ENCODE results near the gene ERFL. TPM values are rescaled to one million over a fixed set of nuclear protein-coding genes. Genes with fewer than 3 reads are reported as not detected.

ERFL gene
- total and polyA plus RNA-seq, 2 of the 8 experiments (the other 6 are each of a cell fraction or from before 2014, with no cell fraction given): 0.12 TPM; not detected in 1

GRCh38 chr19:41868989-41869300 is 59.3 kb downstream of the ERFL start:
- Histone ChIP-seq H2BK120ac (replicated peaks; ENCODE audit: low read depth, low read length) (no peak overlapping the region), H3K27me3 (replicated peaks in 1 of 4; ENCODE audit: control insufficient read depth in 3 of 4, extremely low read depth in 1 of 4, insufficient read depth in 3 of 4, low read length in 3 of 4) (no peaks in the 10 kb centered on the region), H3K4ac (replicated peaks; ENCODE audit: insufficient read length, low read depth, low read length) (no peak overlapping the region), H3K36me3 (ENCODE audit: control insufficient read depth in 2 of 4, insufficient read depth in 4 of 4, low read length in 3 of 4) (peaks cover 43 to 76% (median 66%) of the 10 kb centered on the region in 4 experiments), H3K18ac (ENCODE audit: extremely low read depth, low read length) (no peak overlapping the region), H3K79me2 (ENCODE audit: control insufficient read depth in 1 of 2, insufficient read depth in 2 of 2, low read length in 2 of 2) (peaks cover 0 to 37% of the 10 kb centered on the region in 2 experiments; a peak in 3 of 4 replicates), H4K8ac (ENCODE audit: extremely low read depth, insufficient read depth, low read length) (no peak overlapping the region), H2AK5ac (ENCODE audit: low read depth, low read length) (no peak overlapping the region), H4K91ac (replicated peaks; ENCODE audit: insufficient read length, low read length) (no peak overlapping the region), H4K5ac (ENCODE audit: insufficient read length, low read depth, low read length) (no peak overlapping the region), H3K4me1 (replicated peaks in 1 of 4; ENCODE audit: control insufficient read depth in 3 of 4, insufficient read depth in 4 of 4, low read length in 3 of 4) (peaks cover 0 to 5% (median 2%) of the 10 kb centered on the region in 4 experiments; a peak in 5 of 7 replicates), H2BK12ac (ENCODE audit: low read depth, low read length) (no peak overlapping the region), H3K9ac (replicated peaks in 1 of 4; ENCODE audit: extremely low read depth in 1 of 4, low read depth in 3 of 4, low read length in 3 of 4) (no peak overlapping the region), H2BK5ac (ENCODE audit: low read depth, low read length) (no peak overlapping the region), H3K14ac (ENCODE audit: insufficient read length) (no peak overlapping the region), H3K4me3 (ENCODE audit: extremely low read depth in 1 of 4, insufficient read depth in 2 of 4, low read depth in 3 of 4, low read length in 4 of 4) (no peak overlapping the region), H3K27ac (ENCODE audit: low read depth, low read length) (no peak overlapping the region), H2BK20ac (ENCODE audit: low read length) (no peak overlapping the region), H3K9me3 (ENCODE audit: insufficient read depth in 2 of 2, low read depth in 1 of 2, low read length in 1 of 2) (no peaks in the 10 kb centered on the region), H3K23me2 (ENCODE audit: low read depth, low read length) (no peaks in the 10 kb centered on the region), H4K20me1 (replicated peaks in 1 of 2; ENCODE audit: control insufficient read depth in 1 of 2, insufficient read depth in 2 of 2, low read length in 2 of 2) (peaks cover 37 to 47% of the 10 kb centered on the region in 2 experiments), H3K79me1 (ENCODE audit: low read depth, low read length) (peaks cover 16% of the 10 kb centered on the region), H2AFZ (ENCODE audit: low read length) (no peak overlapping the region), H3K4me2 (ENCODE audit: insufficient read depth in 1 of 2, low read depth in 2 of 2, low read length in 2 of 2) (no peak overlapping the region), H3K23ac (ENCODE audit: insufficient read length) (no peak overlapping the region), H3K56ac (replicated peaks; ENCODE audit: insufficient read length, low read depth, low read length) (no peak overlapping the region), H2BK15ac (ENCODE audit: low read length) (no peak overlapping the region)
- DNase-seq (ENCODE audit: low read depth in 1 of 2, low spot score in 2 of 2): no peak
- TF ChIP-seq SIN3A (conservative IDR thresholded peaks at IDR 0.05 in 1 of 2, IDR thresholded peaks at IDR 0.05 in 1 of 2; ENCODE audit: low read depth in 1 of 2, low read length in 2 of 2) (no peak), RXRA (IDR thresholded peaks at IDR 0.05; ENCODE audit: insufficient read depth, low read depth, low read length) (no peak), RBBP5 (IDR thresholded peaks at IDR 0.05; ENCODE audit: borderline replicate concordance, low read depth, low read length) (no peak), SP2 (IDR thresholded peaks at IDR 0.05; ENCODE audit: low read length) (no peak), HDAC6 (IDR thresholded peaks at IDR 0.05; ENCODE audit: low read depth, low read length) (no peak), CBX8 (IDR thresholded peaks at IDR 0.05; ENCODE audit: borderline replicate concordance, low read depth, low read length) (no peak), CBX5 (IDR thresholded peaks at IDR 0.05; ENCODE audit: low read depth, low read length) (no peak), KDM4A (IDR thresholded peaks at IDR 0.05; ENCODE audit: low read depth, low read length, severe bottlenecking) (no peak), POLR2A (IDR thresholded peaks at IDR 0.05; ENCODE audit: control extremely low read depth in 1 of 2, low read depth in 2 of 2, low read length in 2 of 2) (no peak; a peak in 1 of 3 replicates), TCF12 (IDR thresholded peaks at IDR 0.05; ENCODE audit: low read depth, low read length) (no peak), RFX5 (IDR thresholded peaks at IDR 0.05; ENCODE audit: borderline replicate concordance, low read depth, low read length) (no peak)
- FAIRE-seq: no peak
- WGBS, 2 experiments (ENCODE audit: extremely low coverage in 1 of 2, insufficient coverage in 1 of 2, insufficient read length in 1 of 2, insufficient replicate concordance in 2 of 2, low coverage in 1 of 2, low lambda C conversion rate in 2 of 2, missing lambda C conversion rate in 1 of 2): 96% methylated on average over 10 of the region's 12 CpGs; no CpG with 5 or more reads in 1 of the 2 experiments
- CTCF ChIA-PET (ENCODE audit: partially characterized antibody): interaction anchor here (0.9 kb wide), 1 partner anchor 69 kb away, joined by 3 read pairs; no protein-coding TSS in a partner anchor
- POLR2A ChIA-PET (ENCODE audit: partially characterized antibody): interaction anchor here (0.6 to 13.9 kb wide), 16 partner anchors 11 to 692 kb away, joined by 3 to 298 read pairs (median 6); partner anchors contain the start of genes ARHGEF1, B9D2, RABAC1 and RPS19

Data from H1 (cell line).